MCF 10A (cell line): ENCODE measurements around the gene XYLT1. TPM values are rescaled to one million over a fixed set of nuclear protein-coding genes. Genes with fewer than 3 reads are reported as not detected.

ENCODE experiments used
- BruUV-seq: library from RNA; stranded (reverse); fragments of 400-500 nt; replicated peaks from 2 replicates; lab custom pipeline; 2021; lab: Mats Ljungman, UMichigan
- CTCF ChIA-PET: fragments of 300-600 bp; sonication (Branson Sonifier 250); formaldehyde crosslinking; extraction: SDS; loops from one replicate; lab custom pipeline; 2021; ENCODE audit warnings: antibody characterized with exemption, inconsistent platforms; lab: Yijun Ruan, JAX
- POLR2A ChIA-PET: fragments of 300-600, 350-650 bp; sonication (Branson Sonifier 250); formaldehyde crosslinking; extraction: SDS; loops from one replicate; lab custom pipeline; 2020; ENCODE audit warnings: antibody characterized with exemption, inconsistent platforms; lab: Yijun Ruan, JAX
- DNase-seq: peaks from one replicate; pipeline ENCODE4 v3.0.0-alpha.2; 2018; ENCODE audit not compliant: unreplicated experiment
- H3K27ac Mint-ChIP-seq: one replicate; pipeline ENCODE4 v1.8.0; 2022; ENCODE audit warnings: mild to moderate bottlenecking, low read depth, mixed read lengths; ENCODE audit not compliant: unreplicated experiment
- H3K27me3 Mint-ChIP-seq: one replicate; pipeline ENCODE4 v1.8.0; 2022; ENCODE audit warnings: mixed read lengths; ENCODE audit not compliant: insufficient read depth, unreplicated experiment
- H3K36me3 Mint-ChIP-seq: one replicate; pipeline ENCODE4 v1.8.0; 2022; ENCODE audit warnings: mild to moderate bottlenecking, moderate library complexity, mixed read lengths; ENCODE audit not compliant: insufficient read depth, unreplicated experiment
- H3K4me1 Mint-ChIP-seq: one replicate; pipeline ENCODE4 v1.8.0; 2022; ENCODE audit warnings: mixed read lengths; ENCODE audit not compliant: insufficient read depth, unreplicated experiment
- H3K4me3 Mint-ChIP-seq: one replicate; pipeline ENCODE4 v1.8.0; 2022; ENCODE audit warnings: mild to moderate bottlenecking, moderate library complexity, mixed read lengths; ENCODE audit not compliant: unreplicated experiment
- H3K9me3 Mint-ChIP-seq: one replicate; pipeline ENCODE4 v1.8.0; 2022; ENCODE audit warnings: mixed read lengths; ENCODE audit not compliant: unreplicated experiment
- CTCF ChIP-seq: fragments of 200-600 bp; IDR thresholded peaks from one replicate; pipeline ENCODE4 v1.8.0; 2022; ENCODE audit warnings: antibody characterized with exemption, mild to moderate bottlenecking; ENCODE audit not compliant: unreplicated experiment
- intact Hi-C: fragments of 100-400 bp; cut with micrococcal nuclease; formaldehyde crosslinking; loops from 2 replicates; pipeline ENCODE4 v1.14.1; 2022
- total RNA-seq: library from RNA; stranded (reverse); gene quantifications from 2 replicates; pipeline ENCODE4 v1.2.3, GENCODE V29; 2022

XYLT1 gene
- total RNA-seq, 1 experiment from 2014 or later, result not detected

GRCh38 chr16:17448640-17449638, 21.8 kb downstream of the XYLT1 start:
- H3K9me3 Mint-ChIP-seq, result peaks cover 18% of the 10 kb centered on the region
- TF ChIP-seq CTCF, result no peak
- H3K4me1 Mint-ChIP-seq, result no peaks in the 10 kb centered on the region
- no peak for DNase-seq
- no peak overlapping the region for H3K27ac Mint-ChIP-seq
- H3K27me3 Mint-ChIP-seq, result no peaks in the 10 kb centered on the region
- ChIA-PET POLR2A (no interaction called here), CTCF (no interaction called here)
- intact Hi-C loops, result no loop called here
- no peaks in the 10 kb centered on the region for H3K36me3 Mint-ChIP-seq
- BruUV-seq, result no TSS peak
- no peak overlapping the region for H3K4me3 Mint-ChIP-seq

- no peak overlapping the region for H3K27ac Mint-ChIP-seq
- POLR2A ChIA-PET, result no interaction called here
These were observed 23.6 kb downstream of the XYLT1 start for GRCh38 chr16:17447101-17447569.

GRCh38 chr16:17446661-17447060, 24.1 kb downstream of the XYLT1 start:
- no peak for TF ChIP-seq CTCF
- Mint-ChIP-seq H3K9me3 (peaks cover 22% of the 10 kb centered on the region), H3K36me3 (no peaks in the 10 kb centered on the region), H3K27me3 (no peaks in the 10 kb centered on the region), H3K4me3 (no peak overlapping the region), H3K27ac (no peak overlapping the region), H3K4me1 (no peaks in the 10 kb centered on the region)
- ChIA-PET POLR2A (no interaction called here), CTCF (no interaction called here)
- no TSS peak for BruUV-seq
- DNase-seq, result no peak
- intact Hi-C loops, result no loop called here

More at GRCh38 chr16:17447101-17447569, 23.6 kb downstream of the XYLT1 start:
- intact Hi-C loops, result no loop called here
- DNase-seq, result no peak
- Mint-ChIP-seq H3K4me1 (no peaks in the 10 kb centered on the region), H3K27me3 (no peaks in the 10 kb centered on the region), H3K9me3 (peaks cover 22% of the 10 kb centered on the region), H3K4me3 (no peak overlapping the region), H3K36me3 (no peaks in the 10 kb centered on the region)
- TF ChIP-seq CTCF, result no peak
- BruUV-seq, result no TSS peak
- CTCF ChIA-PET, result no interaction called here

DNA sequence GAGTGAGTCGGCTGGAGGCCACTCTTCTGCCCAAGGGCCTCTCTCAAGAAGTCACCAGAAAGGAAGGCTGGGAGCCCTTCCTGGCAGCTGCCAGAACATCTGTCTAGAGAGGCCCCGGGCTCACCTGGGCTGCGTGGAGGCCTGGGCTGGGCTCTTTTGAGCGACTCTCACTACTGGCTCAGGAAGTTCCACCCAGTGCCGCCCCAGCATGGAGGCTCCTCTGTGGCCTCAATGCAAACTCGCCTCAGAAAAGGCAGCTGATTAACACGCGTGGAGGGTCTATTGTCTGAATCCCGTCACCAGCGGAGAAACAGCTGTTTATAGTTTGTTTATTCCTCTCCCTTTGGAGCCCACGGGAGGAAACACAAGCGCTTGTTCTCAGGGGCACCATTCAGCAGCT, 25.3 kb downstream of the XYLT1 start:
- Mint-ChIP-seq H3K36me3 (no peaks in the 10 kb centered on the region), H3K27ac (no peak overlapping the region), H3K27me3 (no peaks in the 10 kb centered on the region), H3K9me3 (peaks cover 11% of the 10 kb centered on the region), H3K4me3 (no peak overlapping the region), H3K4me1 (no peaks in the 10 kb centered on the region)
- ChIA-PET CTCF (no interaction called here), POLR2A (no interaction called here)
- no TSS peak for BruUV-seq
- intact Hi-C loops, result no loop called here
- no peak for DNase-seq
- TF ChIP-seq CTCF, result no peak
